OCI-LY3 (cell line): Measurements from ENCODE around the gene ZNF346.

Source experiments
- EZH2phosphoT487 ChIP-seq: fragments of 200-600 bp; shearing (Covaris generic); IDR thresholded peaks from 2 replicates; pipeline ENCODE4 v1.6.1; 2018; ENCODE audit warnings: antibody characterized with exemption, mixed run types, low read depth
- TF ChIP-seq, protein P1 (sequence below): fragments of 200-600, 300-600 bp; sonication (generic); IDR thresholded peaks from 2 replicates; pipeline ENCODE4 v1.5.1; 2014; ENCODE audit warnings: antibody characterized with exemption, low read length, low read depth

DNA sequence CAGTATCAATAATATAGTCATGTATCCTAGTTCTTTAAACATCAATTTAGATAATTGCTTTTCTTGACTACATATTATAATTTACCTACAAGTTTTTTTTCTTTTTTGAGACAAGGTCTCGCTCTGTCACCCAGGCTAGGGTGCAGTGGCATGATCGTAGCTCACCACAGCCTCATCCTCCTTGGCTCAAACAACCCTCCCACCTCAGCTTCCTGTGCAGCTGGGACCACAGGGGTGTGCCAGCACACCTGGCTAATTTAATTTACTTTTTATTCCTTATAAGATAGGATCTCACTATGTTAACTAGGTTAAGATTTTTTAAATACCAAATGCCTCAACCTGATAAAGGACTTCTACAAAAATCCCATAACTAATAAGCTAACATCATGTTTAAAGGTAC is 37.0 kb upstream of the ZNF346 start:
- TF ChIP-seq EZH2phosphoT487 = no peak
- TF ChIP-seq, protein P1, sequence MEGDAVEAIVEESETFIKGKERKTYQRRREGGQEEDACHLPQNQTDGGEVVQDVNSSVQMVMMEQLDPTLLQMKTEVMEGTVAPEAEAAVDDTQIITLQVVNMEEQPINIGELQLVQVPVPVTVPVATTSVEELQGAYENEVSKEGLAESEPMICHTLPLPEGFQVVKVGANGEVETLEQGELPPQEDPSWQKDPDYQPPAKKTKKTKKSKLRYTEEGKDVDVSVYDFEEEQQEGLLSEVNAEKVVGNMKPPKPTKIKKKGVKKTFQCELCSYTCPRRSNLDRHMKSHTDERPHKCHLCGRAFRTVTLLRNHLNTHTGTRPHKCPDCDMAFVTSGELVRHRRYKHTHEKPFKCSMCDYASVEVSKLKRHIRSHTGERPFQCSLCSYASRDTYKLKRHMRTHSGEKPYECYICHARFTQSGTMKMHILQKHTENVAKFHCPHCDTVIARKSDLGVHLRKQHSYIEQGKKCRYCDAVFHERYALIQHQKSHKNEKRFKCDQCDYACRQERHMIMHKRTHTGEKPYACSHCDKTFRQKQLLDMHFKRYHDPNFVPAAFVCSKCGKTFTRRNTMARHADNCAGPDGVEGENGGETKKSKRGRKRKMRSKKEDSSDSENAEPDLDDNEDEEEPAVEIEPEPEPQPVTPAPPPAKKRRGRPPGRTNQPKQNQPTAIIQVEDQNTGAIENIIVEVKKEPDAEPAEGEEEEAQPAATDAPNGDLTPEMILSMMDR = no peak
